Stomach (tissue), 4 donors: ENCODE results near the gene CD59.

Experiments used
- CTCF ChIP-seq, 7 experiments: fragments of 450-650 bp in 4 of 7; fragments of 200-600 bp in 3 of 7; sonication (generic) in 3 of 7; IDR thresholded peaks; one replicate each; pipeline ENCODE4 v1.5.1; 2016 to 2019; ENCODE audit warnings: antibody characterized with exemption in 7 of 7, control low read depth in 2 of 7, mild to moderate bottlenecking in 1 of 7
- POLR2A ChIP-seq, 4 donors: fragments of 450-650 bp; IDR thresholded peaks; one replicate each; pipeline ENCODE4 v1.6.1; 2016; ENCODE audit warnings: antibody characterized with exemption in 4 of 4, control low read depth in 2 of 4, mild to moderate bottlenecking in 1 of 4, moderate library complexity in 1 of 4
- POLR2AphosphoS5 ChIP-seq, 3 donors: sonication (generic); formaldehyde crosslinking; IDR thresholded peaks; one replicate each; pipeline ENCODE4 v1.6.1; 2016; ENCODE audit warnings: antibody characterized with exemption in 3 of 3

GRCh38 chr11:33706546-33706945 is 29.7 kb downstream of the CD59 start:
- no peak for TF ChIP-seq POLR2A (IDR thresholded peaks at IDR 0.05)
- no peak for TF ChIP-seq CTCF (IDR thresholded peaks at IDR 0.05)
- no peak for TF ChIP-seq POLR2AphosphoS5 (IDR thresholded peaks at IDR 0.05)
